Activated B cell treated with CpG ODN at 0.5 μM for 24 hours (primary cell): ENCODE results near the gene U2AF1L4. TPM values are rescaled to one million over a fixed set of nuclear protein-coding genes. Genes with fewer than 3 reads are reported as not detected.

Experiments used
- ATAC-seq: fragments of 200-7000 bp; cut with Tn5 transposase; one replicate; pipeline ENCODE4 v1.10.0; 2021; ENCODE audit warnings: low read depth, mild to moderate bottlenecking, moderate library complexity
- CTCF ChIA-PET: fragments of 350-600 bp; sonication (Branson Sonifier 250); formaldehyde crosslinking; loops from one replicate; lab custom pipeline; 2021; ENCODE audit warnings: antibody characterized with exemption; lab: Charles Lee
- POLR2A ChIA-PET: fragments of 350-600 bp; sonication (Branson Sonifier 250); formaldehyde crosslinking; loops from one replicate; lab custom pipeline; 2021; ENCODE audit warnings: antibody characterized with exemption; lab: Charles Lee
- DNase-seq: peaks from one replicate; pipeline ENCODE4 v3.0.0; 2022
- H3K27ac Mint-ChIP-seq: one replicate; pipeline ENCODE4 v1.8.0; 2020; ENCODE audit warnings: mixed read lengths
- H3K27me3 Mint-ChIP-seq: one replicate; pipeline ENCODE4 v1.8.0; 2021; ENCODE audit warnings: mixed read lengths
- H3K36me3 Mint-ChIP-seq: one replicate; pipeline ENCODE4 v1.8.0; 2021; ENCODE audit warnings: low read depth, mixed read lengths
- H3K4me1 Mint-ChIP-seq: one replicate; pipeline ENCODE4 v1.8.0; 2021; ENCODE audit warnings: mixed read lengths
- H3K4me3 Mint-ChIP-seq: one replicate; pipeline ENCODE4 v1.8.0; 2020; ENCODE audit warnings: mild to moderate bottlenecking, mixed read lengths
- H3K9me3 Mint-ChIP-seq: one replicate; pipeline ENCODE4 v1.8.0; 2020; ENCODE audit warnings: mixed read lengths
- intact Hi-C: fragments of 100-400 bp; cut with micrococcal nuclease; formaldehyde crosslinking; loops from one replicate; pipeline ENCODE4 v1.15.1; 2024
- total RNA-seq: library from RNA; stranded (reverse); gene quantifications from 2 replicates; pipeline ENCODE4 v1.2.3, GENCODE V29; 2022
- TF ChIP-seq, protein P1 (sequence below): fragments of 200-600 bp; IDR thresholded peaks from one replicate; pipeline ENCODE4 v1.8.0; 2022; ENCODE audit warnings: antibody characterized with exemption, mild to moderate bottlenecking

The U2AF1L4 gene
- total RNA-seq, 1 donor from 2014 or later = 46.1 TPM

DNA sequence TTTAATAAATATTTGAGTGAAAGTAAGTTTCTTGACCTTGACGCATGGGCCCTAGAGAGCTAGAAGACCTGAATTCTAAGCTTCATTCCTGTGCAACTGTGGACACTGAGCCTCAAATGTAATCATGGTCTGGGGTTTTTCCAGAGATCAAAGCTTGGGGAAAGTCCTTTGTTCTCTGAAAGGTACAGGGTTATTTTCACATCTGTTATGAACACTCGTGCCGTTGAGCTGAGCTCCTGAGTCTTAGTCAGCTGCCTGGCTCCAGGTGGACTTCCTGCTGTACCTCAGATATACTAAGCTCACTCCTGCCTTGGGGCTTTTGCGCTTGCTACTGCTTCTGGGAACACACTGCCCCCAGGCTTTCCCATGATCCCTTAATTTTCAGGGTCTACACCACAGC lies 48.4 kb downstream of the U2AF1L4 start:
- TF ChIP-seq, protein P1, sequence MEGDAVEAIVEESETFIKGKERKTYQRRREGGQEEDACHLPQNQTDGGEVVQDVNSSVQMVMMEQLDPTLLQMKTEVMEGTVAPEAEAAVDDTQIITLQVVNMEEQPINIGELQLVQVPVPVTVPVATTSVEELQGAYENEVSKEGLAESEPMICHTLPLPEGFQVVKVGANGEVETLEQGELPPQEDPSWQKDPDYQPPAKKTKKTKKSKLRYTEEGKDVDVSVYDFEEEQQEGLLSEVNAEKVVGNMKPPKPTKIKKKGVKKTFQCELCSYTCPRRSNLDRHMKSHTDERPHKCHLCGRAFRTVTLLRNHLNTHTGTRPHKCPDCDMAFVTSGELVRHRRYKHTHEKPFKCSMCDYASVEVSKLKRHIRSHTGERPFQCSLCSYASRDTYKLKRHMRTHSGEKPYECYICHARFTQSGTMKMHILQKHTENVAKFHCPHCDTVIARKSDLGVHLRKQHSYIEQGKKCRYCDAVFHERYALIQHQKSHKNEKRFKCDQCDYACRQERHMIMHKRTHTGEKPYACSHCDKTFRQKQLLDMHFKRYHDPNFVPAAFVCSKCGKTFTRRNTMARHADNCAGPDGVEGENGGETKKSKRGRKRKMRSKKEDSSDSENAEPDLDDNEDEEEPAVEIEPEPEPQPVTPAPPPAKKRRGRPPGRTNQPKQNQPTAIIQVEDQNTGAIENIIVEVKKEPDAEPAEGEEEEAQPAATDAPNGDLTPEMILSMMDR = no peak
- intact Hi-C loops = no loop called here
- Mint-ChIP-seq H3K36me3 (no peaks in the 10 kb centered on the region), H3K9me3 (no peaks in the 10 kb centered on the region), H3K27ac (no peak overlapping the region), H3K4me3 (no peak overlapping the region), H3K4me1 (peaks cover 3% of the 10 kb centered on the region), H3K27me3 (no peaks in the 10 kb centered on the region)
- ATAC-seq (no peak), DNase-seq (no peak)
- CTCF ChIA-PET = interaction anchor here (1.0 to 5.0 kb wide), 2 partner anchors 17 to 184 kb away, joined by 3 to 57 read pairs; no protein-coding TSS in a partner anchor
- POLR2A ChIA-PET = interaction anchor here (10.7 kb wide), 1 partner anchor 17 kb away, joined by 238 read pairs; no protein-coding TSS in a partner anchor

DNA sequence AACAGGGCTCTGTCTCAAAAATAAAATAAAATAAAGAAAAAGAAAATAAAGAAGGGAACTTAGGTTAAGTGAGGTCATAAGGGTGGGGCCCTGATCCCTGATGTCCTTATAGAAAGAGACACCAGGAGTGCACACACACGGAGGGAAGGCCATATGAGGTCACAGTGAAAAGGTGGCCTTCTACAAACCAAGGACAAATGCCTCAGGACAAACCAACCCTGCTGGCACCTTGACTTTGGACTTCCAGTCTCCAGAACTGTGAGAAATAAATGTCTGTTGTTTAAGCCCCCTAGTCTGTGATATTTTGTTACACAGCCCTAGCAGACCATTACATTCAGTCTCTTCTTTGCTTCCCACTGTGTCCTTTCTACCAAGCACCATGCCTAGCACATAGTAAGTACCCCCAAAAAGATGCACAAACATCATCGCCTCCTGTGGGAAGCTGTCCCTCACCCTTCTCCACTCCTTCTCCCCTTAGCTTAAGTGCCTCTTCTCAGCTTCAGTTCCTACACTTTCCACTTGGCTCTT lies 49.3 kb downstream of the U2AF1L4 start:
- DNase-seq = no peak
- TF ChIP-seq, protein P1 = no peak
- no peaks in the 10 kb centered on the region for H3K27me3 Mint-ChIP-seq
- no peak overlapping the region for H3K27ac Mint-ChIP-seq
- ChIA-PET CTCF (interaction anchor here (0.7 to 5.0 kb wide), 3 partner anchors 11 to 45 kb away, joined by 3 to 57 read pairs (median 5); no protein-coding TSS in a partner anchor), POLR2A (interaction anchor here (0.6 to 10.7 kb wide), 2 partner anchors 18 to 204 kb away, joined by 3 to 238 read pairs; partner anchors contain the start of gene NFKBID)
- no peak for ATAC-seq
- H3K4me3 Mint-ChIP-seq = no peak overlapping the region
- H3K4me1 Mint-ChIP-seq = peaks cover 3% of the 10 kb centered on the region
- H3K36me3 Mint-ChIP-seq = no peaks in the 10 kb centered on the region
- intact Hi-C loops = no loop called here
- H3K9me3 Mint-ChIP-seq = no peaks in the 10 kb centered on the region

DNA sequence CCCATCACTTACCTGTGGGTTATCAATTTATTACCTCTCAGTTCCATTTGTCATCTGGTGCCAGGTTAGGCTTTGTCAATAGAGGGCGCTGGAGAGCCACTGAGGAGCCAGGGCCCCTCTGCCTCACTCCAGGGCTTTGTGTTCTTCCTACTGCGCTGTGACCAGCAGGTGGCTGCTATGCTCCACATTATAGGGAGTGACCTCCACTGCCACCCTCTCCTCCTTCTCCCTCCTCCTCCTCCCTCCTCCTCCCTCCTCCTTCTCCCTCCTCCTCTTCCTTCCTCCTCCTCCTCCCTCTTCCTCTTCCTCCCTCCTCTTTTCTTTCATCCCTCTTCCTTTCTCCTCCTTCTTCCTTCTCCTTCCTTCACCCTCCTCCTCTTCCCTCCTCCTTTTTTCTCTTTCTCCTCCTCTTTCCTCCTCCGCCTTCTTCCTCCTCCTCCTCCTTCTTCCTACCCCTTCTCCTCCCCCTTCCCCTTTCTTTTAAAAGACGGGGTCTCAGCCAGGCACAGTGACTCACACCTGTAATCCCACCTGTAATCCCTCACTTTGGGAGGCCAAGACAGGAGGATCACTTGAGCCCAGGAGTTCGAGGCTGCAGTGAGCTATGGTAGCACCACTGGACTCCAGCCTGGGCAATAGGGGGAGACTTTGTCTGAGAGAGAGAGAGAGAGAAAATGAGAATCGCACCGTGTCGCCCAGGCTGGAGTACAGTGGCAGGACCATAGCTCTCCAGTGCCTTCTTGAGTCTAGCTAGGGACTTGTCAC lies 51.2 kb downstream of the U2AF1L4 start:
- Mint-ChIP-seq H3K9me3 (no peaks in the 10 kb centered on the region), H3K27ac (no peak overlapping the region), H3K27me3 (peaks cover 4% of the 10 kb centered on the region), H3K36me3 (no peaks in the 10 kb centered on the region), H3K4me1 (peaks cover 3% of the 10 kb centered on the region), H3K4me3 (no peak overlapping the region)
- POLR2A ChIA-PET = interaction anchor here (0.7 to 10.7 kb wide), 4 partner anchors 12 to 211 kb away, joined by 3 to 238 read pairs (median 4); no protein-coding TSS in a partner anchor
- TF ChIP-seq, protein P1 = no peak
- ATAC-seq = peak; percentile 100
- intact Hi-C loops = loop anchor here (1.0 to 5.0 kb wide), 6 partner anchors 23 to 237 kb away; partner anchors contain the start of genes ARHGAP33 and LIN37
- DNase-seq = peak; percentile 76
- CTCF ChIA-PET = interaction anchor here (0.8 to 5.0 kb wide), 11 partner anchors 9 to 189 kb away, joined by 3 to 57 read pairs (median 4); partner anchors contain the start of genes KMT2B, LIN37, PSENEN and U2AF1L4

DNA sequence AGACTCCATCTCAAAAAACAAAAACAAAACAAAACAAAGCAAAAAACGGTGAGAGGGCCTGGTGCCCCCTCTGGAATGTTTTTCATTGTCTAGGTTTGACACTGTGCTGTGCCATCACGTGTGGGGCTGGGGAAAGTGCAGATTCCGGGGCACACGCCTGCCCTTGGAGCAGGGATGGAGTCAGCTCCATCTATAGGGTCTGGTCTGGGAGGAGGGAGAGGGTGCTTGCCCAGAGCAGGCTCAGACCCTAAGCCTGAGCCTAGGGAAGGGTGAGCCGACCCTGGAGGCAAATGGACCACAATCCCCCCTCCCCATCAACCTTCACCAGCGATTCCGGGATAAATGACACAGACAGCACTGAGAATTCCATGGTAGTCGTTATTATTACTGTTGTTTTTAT lies 51.8 kb downstream of the U2AF1L4 start:
- POLR2A ChIA-PET = interaction anchor here (0.7 kb wide), 3 partner anchors 28 to 1813 kb away, joined by 3 to 6 read pairs (median 5); partner anchors contain the start of genes PSENEN, U2AF1L4 and ZNF793
- CTCF ChIA-PET = interaction anchor here (1.2 to 1.6 kb wide), 4 partner anchors 21 to 189 kb away, joined by 4 to 6 read pairs (median 5); no protein-coding TSS in a partner anchor
- TF ChIP-seq, protein P1 = no peak
- Mint-ChIP-seq H3K9me3 (no peaks in the 10 kb centered on the region), H3K4me3 (no peak overlapping the region), H3K36me3 (no peaks in the 10 kb centered on the region), H3K4me1 (peaks cover 3% of the 10 kb centered on the region), H3K27ac (no peak overlapping the region), H3K27me3 (peaks cover 4% of the 10 kb centered on the region)
- ATAC-seq = peak; percentile 7
- intact Hi-C loops = loop anchor here (1.0 to 5.0 kb wide), 6 partner anchors 24 to 238 kb away; partner anchors contain the start of genes ARHGAP33 and LIN37
- no peak for DNase-seq

Other genes starting within 250 kb of the U2AF1L4 start
- gene DMKN, start 231.8 kb downstream of the U2AF1L4 start, total RNA-seq = 1.5 and 1.7 TPM in 2 replicates
- gene SBSN, start 217.1 kb downstream of the U2AF1L4 start, total RNA-seq = not detected in 2 replicates
- gene GAPDHS, start 212.0 kb downstream of the U2AF1L4 start, total RNA-seq = not detected in 2 replicates
- gene TMEM147, start 199.8 kb downstream of the U2AF1L4 start, total RNA-seq = 46.9 and 55.3 TPM in 2 replicates
- gene ATP4A, start 181.8 kb downstream of the U2AF1L4 start, total RNA-seq = not detected in 2 replicates
- not detected in 2 replicates for gene PMIS2, start 159.2 kb downstream of the U2AF1L4 start, total RNA-seq
- gene HAUS5, start 132.7 kb downstream of the U2AF1L4 start, total RNA-seq = 31.5 and 36.1 TPM in 2 replicates
- gene RBM42, start 116.4 kb downstream of the U2AF1L4 start, total RNA-seq = 73.6 and 76.1 TPM in 2 replicates
- gene ETV2, start 103.7 kb downstream of the U2AF1L4 start, total RNA-seq = 0.32 TPM in 1 of 2 replicates, not detected in the other
- 334 and 401 TPM in 2 replicates for gene COX6B1, start 97.1 kb downstream of the U2AF1L4 start, total RNA-seq
- not detected in 2 replicates for gene UPK1A, start 78.9 kb downstream of the U2AF1L4 start, total RNA-seq
- gene ZBTB32, start 40.9 kb downstream of the U2AF1L4 start, total RNA-seq = 16.4 and 21.4 TPM in 2 replicates
- 65.6 and 65.8 TPM in 2 replicates for gene KMT2B, start 27.4 kb downstream of the U2AF1L4 start, total RNA-seq
- gene IGFLR1, start 3.0 kb downstream of the U2AF1L4 start, total RNA-seq = 130 and 133 TPM in 2 replicates
- gene PSENEN, start 233 bp upstream of the U2AF1L4 start, total RNA-seq = 45.0 and 45.6 TPM in 2 replicates
- 12.2 and 14.3 TPM in 2 replicates for gene LIN37, start 3.2 kb upstream of the U2AF1L4 start, total RNA-seq
- gene HSPB6, start 11.6 kb upstream of the U2AF1L4 start, total RNA-seq = not detected in 2 replicates
- 43.7 and 60.5 TPM in 2 replicates for gene PROSER3, start 12.8 kb upstream of the U2AF1L4 start, total RNA-seq
- 9.3 and 15.0 TPM in 2 replicates for gene ARHGAP33, start 30.1 kb upstream of the U2AF1L4 start, total RNA-seq
- not detected in 2 replicates for gene PRODH2, start 67.4 kb upstream of the U2AF1L4 start, total RNA-seq
- gene NPHS1, start 107.1 kb upstream of the U2AF1L4 start, total RNA-seq = 0.18 TPM in 1 of 2 replicates, not detected in the other
- gene KIRREL2, start 111.5 kb upstream of the U2AF1L4 start, total RNA-seq = not detected in 2 replicates
- not detected in 2 replicates for gene APLP1, start 123.2 kb upstream of the U2AF1L4 start, total RNA-seq
- 120 and 143 TPM in 2 replicates for gene NFKBID, start 155.1 kb upstream of the U2AF1L4 start, total RNA-seq
- gene HCST, start 157.1 kb upstream of the U2AF1L4 start, total RNA-seq = 2.9 and 3.5 TPM in 2 replicates
- 0.83 TPM in 1 of 2 replicates, not detected in the other for gene TYROBP, start 162.9 kb upstream of the U2AF1L4 start, total RNA-seq
- 1.8 TPM in 2 replicates for gene LRFN3, start 191.0 kb upstream of the U2AF1L4 start, total RNA-seq
- gene SDHAF1, start 249.8 kb upstream of the U2AF1L4 start, total RNA-seq = 20.3 and 21.9 TPM in 2 replicates